GM12878 (cell line): ENCODE results near the gene OR7A5. TPM values are rescaled to one million over a fixed set of nuclear protein-coding genes. Genes with fewer than 3 reads are reported as not detected.

Source experiments
- ATAC-seq: fragments of 200-7000 bp; cut with Tn5 transposase; 3 replicates; pipeline ENCODE4 v1.9.1; 2020; ENCODE audit warnings: mild to moderate bottlenecking, moderate library complexity
- BruUV-seq: library from RNA; stranded (reverse); fragments of 400-500 nt; replicated peaks from 2 replicates; lab custom pipeline; 2021; lab: Mats Ljungman, UMichigan
- CTCF ChIA-PET: fragments of 300-600 bp; sonication (Branson Sonifier 250); formaldehyde crosslinking; extraction: SDS; loops from one replicate; lab custom pipeline; 2021; ENCODE audit warnings: inconsistent platforms; lab: Yijun Ruan, JAX
- POLR2A ChIA-PET: fragments of 350-600 bp; formaldehyde crosslinking; extraction: SDS; loops from one replicate; lab custom pipeline; 2021; ENCODE audit warnings: inconsistent platforms; lab: Charles Lee
- RAD21 ChIA-PET: fragments of 300-600 bp; sonication (Branson Sonifier 250); formaldehyde crosslinking; loops from one replicate; lab custom pipeline; 2023; ENCODE audit warnings: antibody characterized with exemption; ENCODE audit not compliant: unreplicated experiment; lab: Charles Lee
- SMC1A ChIA-PET: fragments of 300-600 bp; sonication (Branson Sonifier 250); formaldehyde crosslinking; loops from one replicate; lab custom pipeline; 2023; ENCODE audit not compliant: unreplicated experiment, uncharacterized antibody; lab: Charles Lee
- DNase-seq: peaks from one replicate; pipeline ENCODE4 v3.0.0-alpha.2; 2011; ENCODE audit warnings: low read depth, low spot score
- FAIRE-seq: peaks from 3 replicates; lab custom pipeline; 2011; peaks lifted over from hg19 to GRCh38; lab: Jason Lieb, UNC
- H2AFZ ChIP-seq: 2 replicates; pipeline ENCODE4 v1.6.0; 2011; ENCODE audit warnings: low read depth, low read length, control low read depth; ENCODE audit not compliant: control insufficient read depth
- H3K27ac ChIP-seq: 2 replicates; pipeline ENCODE4 v1.5.1; 2011; ENCODE audit warnings: control low read depth; ENCODE audit not compliant: control insufficient read depth, insufficient read depth
- H3K27me3 ChIP-seq, 2 experiments: replicated peaks in 1 of 2; 2 replicates each; pipeline versions ENCODE4 v1.6.0 to v1.6.1; 2011; ENCODE audit warnings: low read length in 1 of 2; ENCODE audit not compliant: control insufficient read depth in 2 of 2, insufficient read depth in 2 of 2
- H3K36me3 ChIP-seq, 2 experiments: 2 replicates each; pipeline ENCODE4 v1.5.1; 2011; ENCODE audit warnings: low read length in 1 of 2; ENCODE audit not compliant: control insufficient read depth in 2 of 2, insufficient read depth in 2 of 2
- H3K4me1 ChIP-seq: 2 replicates; pipeline ENCODE4 v1.6.1; 2011; ENCODE audit warnings: mild to moderate bottlenecking, low read length, moderate library complexity, mixed read lengths; ENCODE audit not compliant: control insufficient read depth, insufficient read depth
- H3K4me2 ChIP-seq: 2 replicates; pipeline ENCODE4 v1.6.0; 2011; ENCODE audit warnings: control low read depth; ENCODE audit not compliant: control insufficient read depth, insufficient read depth
- H3K4me3 ChIP-seq: fragments of 200-600 bp; sonication (generic); 2 replicates; pipeline ENCODE4 v1.5.1; 2016
- H3K79me2 ChIP-seq: 2 replicates; pipeline ENCODE4 v1.6.0; 2011; ENCODE audit warnings: low read length; ENCODE audit not compliant: control insufficient read depth, insufficient read depth
- H3K9ac ChIP-seq: 2 replicates; pipeline ENCODE4 v1.8.0; 2011; ENCODE audit warnings: low read length, control low read depth, mixed read lengths; ENCODE audit not compliant: control insufficient read depth, insufficient read depth
- H3K9me3 ChIP-seq: replicated peaks from 3 replicates; pipeline ENCODE4 v1.5.1; 2011; ENCODE audit warnings: mild to moderate bottlenecking, low read length; ENCODE audit not compliant: control insufficient read depth, insufficient read depth
- H4K20me1 ChIP-seq: 2 replicates; pipeline ENCODE4 v1.6.0; 2011; ENCODE audit not compliant: control insufficient read depth, insufficient read depth
- DPF2 ChIP-seq: fragments of 450-650 bp; IDR thresholded peaks from 2 replicates; pipeline ENCODE4 v1.6.1; 2017; ENCODE audit warnings: mild to moderate bottlenecking
- HDGF ChIP-seq: fragments of 450-650 bp; IDR thresholded peaks from 2 replicates; pipeline ENCODE4 v1.6.1; 2016; ENCODE audit warnings: antibody characterized with exemption
- IRF4 ChIP-seq: IDR thresholded peaks from 2 replicates; pipeline ENCODE4 v1.6.1; 2011; ENCODE audit warnings: low read depth, low read length
- RBBP5 ChIP-seq: fragments of 200-600 bp; sonication (generic); conservative IDR thresholded peaks from 2 replicates; pipeline ENCODE4 v1.6.1; 2016
- SREBF1 ChIP-seq: IDR thresholded peaks from 2 replicates; pipeline ENCODE4 v1.6.1; 2012; ENCODE audit warnings: mild to moderate bottlenecking, low read length
- TARDBP ChIP-seq: IDR thresholded peaks from 2 replicates; pipeline ENCODE4 v1.6.1; 2016; ENCODE audit warnings: borderline replicate concordance
- TCF7 ChIP-seq: IDR thresholded peaks from 2 replicates; pipeline ENCODE4 v1.6.1; 2014; ENCODE audit warnings: antibody characterized with exemption, borderline replicate concordance
- WGBS: methylation state at CpG from one replicate; pipeline ENCODE4 v1.1.6; 2016; ENCODE audit warnings: low lambda C conversion rate; ENCODE audit not compliant: insufficient replicate concordance, insufficient coverage; ENCODE audit errors: missing lambda C conversion rate; 5-methylcytosine and 5-hydroxymethylcytosine counted together
- in situ Hi-C: fragments of 300-500 bp; cut with MboI; formaldehyde crosslinking; loops from 9 replicates; pipeline ENCODE4 v1.14.3; 2018; ENCODE audit warnings: mixed read lengths
- intact Hi-C: fragments of 100-400 bp; cut with micrococcal nuclease; formaldehyde crosslinking; loops from one replicate; pipeline ENCODE4 v1.14.2; 2022; ENCODE audit not compliant: unreplicated experiment
- polyA plus RNA-seq, 11 experiments: library from polyadenylated mRNA; depleted of rRNA in 4 of 11; unstranded in 6 of 11; stranded (reverse) in 5 of 11; fragments of >200 nt; fragmentation: Nextera tagmentation in 4 of 11; fragmentation: Illumina TruSeq in 1 of 11; extraction: Ambion mirVana in 4 of 11; extraction: Trizol in 1 of 11; gene quantifications; 1 replicate in 1 of 11; 2 replicates in 10 of 11; pipeline versions ENCODE4 v1.2.1 to v1.2.3, GENCODE V29; 2011 to 2016; ENCODE audit warnings: inconsistent platforms in 2 of 11, missing spikeins in 2 of 11, low read depth in 1 of 11
- total RNA-seq, 4 experiments: library from RNA; depleted of rRNA in 3 of 4; stranded (reverse); fragments of >200 nt in 3 of 4; fragmentation: Illumina TruSeq in 1 of 4; extraction: Trizol in 1 of 4; gene quantifications; 2 replicates each; pipeline versions ENCODE4 v1.2.1 to v1.2.3, GENCODE V29; 2013 to 2021
- TF ChIP-seq, protein P1 (sequence below): fragments of 450-650 bp; formaldehyde crosslinking; IDR thresholded peaks from 2 replicates; pipeline ENCODE4 v1.4.0; 2020; ENCODE audit warnings: mild to moderate bottlenecking, moderate library complexity
- TF ChIP-seq, protein P2 (sequence below): IDR thresholded peaks from 2 replicates; pipeline ENCODE4 v1.6.1; 2011; ENCODE audit warnings: low read depth, low read length, improper control_type of control experiment, borderline replicate concordance
- TF ChIP-seq, protein P3 (sequence below): fragments of 450-650 bp; conservative IDR thresholded peaks from 2 replicates; pipeline ENCODE4 v1.6.1; 2017; ENCODE audit warnings: mild to moderate bottlenecking, moderate library complexity

The OR7A5 gene
- total and polyA plus RNA-seq, 10 of the 15 experiments (the other 5 are each of a cell fraction or from before 2014, with no cell fraction given): not detected

DNA sequence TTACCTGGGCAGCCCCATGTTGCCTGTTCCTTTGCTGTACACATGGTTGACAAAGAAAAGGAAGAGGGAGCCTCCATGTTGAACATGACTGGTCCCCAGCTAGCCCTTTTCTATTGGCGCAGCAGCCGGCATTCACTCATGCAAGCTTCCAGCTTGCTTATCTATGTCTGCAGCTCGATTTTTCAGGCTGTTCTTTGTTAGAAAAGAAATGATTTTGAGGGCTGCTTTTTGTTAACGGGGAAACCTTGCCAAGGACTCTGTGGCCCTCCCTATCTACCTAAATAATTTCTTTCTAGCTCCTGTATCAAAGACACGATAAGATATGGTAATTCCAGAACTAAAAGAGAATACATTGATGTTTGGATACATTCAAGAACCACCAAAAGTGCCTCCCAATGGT is 36.2 kb downstream of the OR7A5 start:
- no peak overlapping the region for H2AFZ ChIP-seq
- H3K36me3 ChIP-seq: no peaks in the 10 kb centered on the region
- intact Hi-C loops (no loop called here), in situ Hi-C loops (no loop called here)
- ATAC-seq (no peak), FAIRE-seq (no peak), DNase-seq (no peak)
- H3K9ac ChIP-seq: no peak overlapping the region
- ChIA-PET CTCF (no interaction called here), SMC1A (interaction anchor here (0.6 kb wide), 1 partner anchor 13 kb away, joined by 3 read pairs; no protein-coding TSS in a partner anchor), POLR2A (no interaction called here), RAD21 (no interaction called here)
- H3K27me3 ChIP-seq: peaks cover 0 to 2% of the 10 kb centered on the region in 2 experiments; a peak in 1 of 4 replicates
- 37% methylated on average over 5 of the region's 5 CpGs for WGBS
- H3K4me3 ChIP-seq: no peak overlapping the region
- H3K27ac ChIP-seq: no peak overlapping the region
- TF ChIP-seq DPF2 (no peak), IRF4 (no peak), RBBP5 (no peak), TARDBP (no peak), HDGF (no peak), SREBF1 (no peak), TCF7 (no peak)
- TF ChIP-seq, protein P1, sequence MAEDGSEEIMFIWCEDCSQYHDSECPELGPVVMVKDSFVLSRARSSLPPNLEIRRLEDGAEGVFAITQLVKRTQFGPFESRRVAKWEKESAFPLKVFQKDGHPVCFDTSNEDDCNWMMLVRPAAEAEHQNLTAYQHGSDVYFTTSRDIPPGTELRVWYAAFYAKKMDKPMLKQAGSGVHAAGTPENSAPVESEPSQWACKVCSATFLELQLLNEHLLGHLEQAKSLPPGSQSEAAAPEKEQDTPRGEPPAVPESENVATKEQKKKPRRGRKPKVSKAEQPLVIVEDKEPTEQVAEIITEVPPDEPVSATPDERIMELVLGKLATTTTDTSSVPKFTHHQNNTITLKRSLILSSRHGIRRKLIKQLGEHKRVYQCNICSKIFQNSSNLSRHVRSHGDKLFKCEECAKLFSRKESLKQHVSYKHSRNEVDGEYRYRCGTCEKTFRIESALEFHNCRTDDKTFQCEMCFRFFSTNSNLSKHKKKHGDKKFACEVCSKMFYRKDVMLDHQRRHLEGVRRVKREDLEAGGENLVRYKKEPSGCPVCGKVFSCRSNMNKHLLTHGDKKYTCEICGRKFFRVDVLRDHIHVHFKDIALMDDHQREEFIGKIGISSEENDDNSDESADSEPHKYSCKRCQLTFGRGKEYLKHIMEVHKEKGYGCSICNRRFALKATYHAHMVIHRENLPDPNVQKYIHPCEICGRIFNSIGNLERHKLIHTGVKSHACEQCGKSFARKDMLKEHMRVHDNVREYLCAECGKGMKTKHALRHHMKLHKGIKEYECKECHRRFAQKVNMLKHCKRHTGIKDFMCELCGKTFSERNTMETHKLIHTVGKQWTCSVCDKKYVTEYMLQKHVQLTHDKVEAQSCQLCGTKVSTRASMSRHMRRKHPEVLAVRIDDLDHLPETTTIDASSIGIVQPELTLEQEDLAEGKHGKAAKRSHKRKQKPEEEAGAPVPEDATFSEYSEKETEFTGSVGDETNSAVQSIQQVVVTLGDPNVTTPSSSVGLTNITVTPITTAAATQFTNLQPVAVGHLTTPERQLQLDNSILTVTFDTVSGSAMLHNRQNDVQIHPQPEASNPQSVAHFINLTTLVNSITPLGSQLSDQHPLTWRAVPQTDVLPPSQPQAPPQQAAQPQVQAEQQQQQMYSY: no peak
- TF ChIP-seq, protein P2, sequence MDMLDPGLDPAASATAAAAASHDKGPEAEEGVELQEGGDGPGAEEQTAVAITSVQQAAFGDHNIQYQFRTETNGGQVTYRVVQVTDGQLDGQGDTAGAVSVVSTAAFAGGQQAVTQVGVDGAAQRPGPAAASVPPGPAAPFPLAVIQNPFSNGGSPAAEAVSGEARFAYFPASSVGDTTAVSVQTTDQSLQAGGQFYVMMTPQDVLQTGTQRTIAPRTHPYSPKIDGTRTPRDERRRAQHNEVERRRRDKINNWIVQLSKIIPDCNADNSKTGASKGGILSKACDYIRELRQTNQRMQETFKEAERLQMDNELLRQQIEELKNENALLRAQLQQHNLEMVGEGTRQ: no peak
- TF ChIP-seq, protein P3, sequence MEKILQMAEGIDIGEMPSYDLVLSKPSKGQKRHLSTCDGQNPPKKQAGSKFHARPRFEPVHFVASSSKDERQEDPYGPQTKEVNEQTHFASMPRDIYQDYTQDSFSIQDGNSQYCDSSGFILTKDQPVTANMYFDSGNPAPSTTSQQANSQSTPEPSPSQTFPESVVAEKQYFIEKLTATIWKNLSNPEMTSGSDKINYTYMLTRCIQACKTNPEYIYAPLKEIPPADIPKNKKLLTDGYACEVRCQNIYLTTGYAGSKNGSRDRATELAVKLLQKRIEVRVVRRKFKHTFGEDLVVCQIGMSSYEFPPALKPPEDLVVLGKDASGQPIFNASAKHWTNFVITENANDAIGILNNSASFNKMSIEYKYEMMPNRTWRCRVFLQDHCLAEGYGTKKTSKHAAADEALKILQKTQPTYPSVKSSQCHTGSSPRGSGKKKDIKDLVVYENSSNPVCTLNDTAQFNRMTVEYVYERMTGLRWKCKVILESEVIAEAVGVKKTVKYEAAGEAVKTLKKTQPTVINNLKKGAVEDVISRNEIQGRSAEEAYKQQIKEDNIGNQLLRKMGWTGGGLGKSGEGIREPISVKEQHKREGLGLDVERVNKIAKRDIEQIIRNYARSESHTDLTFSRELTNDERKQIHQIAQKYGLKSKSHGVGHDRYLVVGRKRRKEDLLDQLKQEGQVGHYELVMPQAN: no peak
- H3K4me2 ChIP-seq: no peak overlapping the region
- H3K4me1 ChIP-seq: no peaks in the 10 kb centered on the region
- H3K79me2 ChIP-seq: no peaks in the 10 kb centered on the region
- H4K20me1 ChIP-seq: no peaks in the 10 kb centered on the region
- H3K9me3 ChIP-seq: no peaks in the 10 kb centered on the region
- BruUV-seq: no TSS peak
